T1000 (cell line): ENCODE data around the gene LMOD3.

ENCODE experiments used
- DNase-seq: peaks from one replicate; lab custom pipeline; 2025; ENCODE audit warnings: mixed read lengths; lab: John Stamatoyannopoulos, UW

The LMOD3 gene

DNA sequence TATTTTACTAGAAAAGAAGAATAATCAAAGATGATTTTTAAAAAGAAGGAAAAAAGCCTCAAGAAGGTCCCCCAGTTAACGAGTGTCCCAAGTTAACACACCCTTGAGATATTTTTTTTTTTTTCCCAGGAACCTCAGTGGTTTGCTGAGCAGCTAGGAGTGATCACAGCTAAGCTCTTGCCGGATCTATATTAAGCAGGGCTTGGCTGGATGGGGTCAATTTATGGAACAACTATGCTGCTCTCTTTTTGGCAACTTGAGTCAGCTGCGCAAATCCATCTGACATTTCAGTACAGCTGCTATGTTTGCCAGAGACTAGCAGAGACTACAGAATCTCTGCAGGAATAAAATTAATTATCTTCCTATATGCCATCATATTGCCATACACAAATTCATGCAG lies at the start of gene LMOD3:
LMOD3 (minus strand) TSS at position 193 of the 400 bp plus-strand sequence. CDS start 209 bp downstream, outside the sequence.
- no peak for DNase-seq

- DNase-seq, result no peak
Observed at GRCh38 chr3:69172058-69172457, 49.7 kb upstream of the LMOD3 start.

DNA sequence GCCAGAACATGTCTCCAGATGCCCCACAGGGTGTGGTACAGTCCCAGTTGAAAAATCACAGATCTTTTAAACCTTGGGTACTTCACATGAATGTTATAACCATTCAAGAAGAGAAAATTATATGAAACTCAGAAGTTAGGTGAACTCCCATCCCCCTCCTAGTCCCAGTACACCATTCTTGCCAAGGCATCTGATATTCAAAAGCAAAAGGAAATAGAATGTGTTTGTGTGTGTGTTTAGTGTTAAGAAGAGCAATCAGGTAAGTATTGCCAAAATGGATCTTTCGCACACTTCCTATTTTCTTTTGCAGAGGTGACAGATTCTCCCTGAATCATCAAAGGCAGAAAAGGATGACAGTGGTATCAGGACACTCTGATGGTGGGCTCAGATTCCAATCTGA lies 44.1 kb upstream of the LMOD3 start:
- no peak for DNase-seq

DNA sequence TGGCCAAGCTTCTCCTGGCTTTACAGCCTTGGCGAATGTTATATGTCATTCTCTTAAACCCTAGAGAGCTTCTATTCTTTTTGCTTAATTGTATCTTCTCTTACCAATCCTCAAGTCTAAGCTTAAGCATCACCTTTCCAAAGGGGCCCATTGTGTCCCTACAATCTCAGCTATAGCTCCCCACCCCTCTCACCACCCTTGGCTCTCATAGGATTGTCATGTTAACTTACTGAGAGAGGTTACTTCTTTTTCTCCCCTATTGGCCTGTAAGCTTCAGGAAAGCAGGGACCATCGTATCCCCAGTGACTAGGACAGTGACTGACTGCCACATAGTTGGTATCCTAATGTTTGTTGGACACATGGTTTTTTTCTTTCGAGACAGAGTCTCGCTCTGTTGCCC lies 43.3 kb upstream of the LMOD3 start:
- DNase-seq, result no peak

GRCh38 chr3:69164296-69164695 lies 41.9 kb upstream of the LMOD3 start:
- DNase-seq, result no peak

GRCh38 chr3:69162308-69162980 lies 40.0 kb upstream of the LMOD3 start:
- no peak for DNase-seq

DNA sequence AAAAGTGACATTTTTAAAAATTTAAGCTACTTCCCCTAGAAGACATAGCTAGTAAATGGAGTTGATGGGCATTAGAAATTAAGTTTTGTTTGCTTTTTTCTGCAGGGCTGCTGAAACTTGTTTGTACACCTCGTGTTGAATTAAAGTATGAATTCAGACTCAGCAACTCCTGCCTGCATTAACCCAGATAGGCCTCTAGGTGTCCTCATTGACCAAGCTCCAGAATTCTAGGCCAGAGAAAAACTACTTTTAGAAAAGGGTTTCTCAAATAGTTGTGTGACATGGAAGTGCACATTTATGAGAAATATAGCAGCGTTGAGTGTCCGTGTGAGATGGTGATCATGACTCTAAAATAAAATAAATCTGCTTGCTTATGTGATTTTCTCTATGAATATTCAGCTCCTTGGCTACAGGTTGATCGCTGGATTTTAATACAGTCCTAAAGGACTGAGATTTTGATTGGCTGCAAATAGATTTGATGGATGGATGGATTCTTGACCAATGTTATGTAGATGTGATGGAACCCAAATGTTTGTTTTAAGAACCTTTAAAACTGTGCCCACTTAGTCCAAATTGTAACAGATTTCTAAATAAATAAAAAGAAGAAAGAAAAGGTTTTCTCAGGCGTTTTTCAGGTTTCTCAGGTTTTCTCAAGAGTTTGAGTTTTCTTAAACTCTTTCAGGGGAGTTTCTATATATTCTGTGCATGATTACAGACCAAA lies 39.4 kb upstream of the LMOD3 start:
- peak; percentile 7 for DNase-seq

GRCh38 chr3:69160525-69160924 lies 38.1 kb upstream of the LMOD3 start:
- no peak for DNase-seq

DNA sequence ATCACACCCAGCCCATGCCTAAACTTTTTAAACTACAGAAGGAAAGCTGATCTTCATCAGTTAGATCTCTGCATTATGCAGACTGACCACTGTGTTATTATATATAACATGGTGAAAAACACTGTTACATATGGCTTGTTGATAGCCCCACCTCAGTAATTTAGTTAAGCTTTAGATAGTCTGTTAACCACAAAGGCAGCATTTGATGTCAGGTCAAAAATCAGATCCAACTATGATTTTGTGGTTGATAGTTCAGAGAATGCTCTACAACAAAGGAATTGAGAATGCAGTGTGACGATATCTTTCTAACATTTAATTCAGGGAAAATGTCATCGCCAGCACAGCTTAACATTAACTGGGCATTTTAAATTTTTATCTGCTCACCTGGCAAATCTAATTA lies 37.7 kb upstream of the LMOD3 start:
- no peak for DNase-seq

GRCh38 chr3:69149586-69149985 lies 27.2 kb upstream of the LMOD3 start:
- DNase-seq, result no peak

GRCh38 chr3:69145688-69146087 lies 23.3 kb upstream of the LMOD3 start:
- no peak for DNase-seq

- no peak for DNase-seq
Observed at GRCh38 chr3:69144631-69145245, 22.3 kb upstream of the LMOD3 start.

- no peak for DNase-seq
Observed at GRCh38 chr3:69143612-69144011, 21.2 kb upstream of the LMOD3 start.

GRCh38 chr3:69142797-69143454 lies 20.5 kb upstream of the LMOD3 start:
- DNase-seq, result no peak

GRCh38 chr3:69142090-69142489 lies 19.7 kb upstream of the LMOD3 start:
- DNase-seq, result no peak

GRCh38 chr3:69141313-69141712 lies 18.9 kb upstream of the LMOD3 start:
- DNase-seq, result no peak

DNA sequence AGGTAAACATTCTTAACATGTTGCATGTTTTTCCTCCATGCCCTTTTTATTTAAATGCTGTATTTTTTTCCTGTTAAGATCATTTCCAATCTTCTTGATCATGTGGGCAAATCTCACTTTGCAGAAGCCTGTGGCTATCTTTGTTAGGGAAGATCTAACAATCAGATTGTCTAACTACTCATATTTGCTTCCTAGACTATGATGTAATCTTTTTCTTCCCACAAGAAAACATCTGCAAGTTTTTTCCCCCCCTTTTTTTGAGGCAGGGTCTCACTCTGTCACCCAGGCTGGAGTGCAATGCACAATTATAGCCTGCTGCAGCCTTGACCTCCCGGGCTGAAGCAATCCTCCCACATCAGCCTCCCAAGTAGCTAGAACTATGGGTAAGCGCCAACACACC lies 15.0 kb upstream of the LMOD3 start:
- no peak for DNase-seq

DNA sequence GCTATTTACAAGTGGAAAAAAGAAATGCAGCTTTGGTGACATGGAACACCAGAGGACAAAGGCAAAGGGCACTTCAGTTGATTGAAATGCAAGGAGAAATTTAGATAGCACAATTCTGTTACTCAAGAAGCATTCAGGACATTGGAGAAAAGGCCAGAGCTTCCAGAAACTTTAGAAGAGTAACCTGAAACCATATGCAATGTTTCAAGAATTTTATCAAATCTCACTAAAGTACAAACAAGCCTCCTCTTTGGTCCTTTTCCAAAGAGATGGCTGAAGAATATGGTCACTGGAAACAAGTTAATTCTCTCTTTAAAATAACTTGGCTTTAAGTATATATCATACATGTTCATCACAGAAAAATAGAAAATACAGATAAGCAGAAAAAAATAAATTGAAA lies 14.6 kb upstream of the LMOD3 start:
- no peak for DNase-seq

GRCh38 chr3:69130689-69131088 lies 8.3 kb upstream of the LMOD3 start:
- no peak for DNase-seq

DNA sequence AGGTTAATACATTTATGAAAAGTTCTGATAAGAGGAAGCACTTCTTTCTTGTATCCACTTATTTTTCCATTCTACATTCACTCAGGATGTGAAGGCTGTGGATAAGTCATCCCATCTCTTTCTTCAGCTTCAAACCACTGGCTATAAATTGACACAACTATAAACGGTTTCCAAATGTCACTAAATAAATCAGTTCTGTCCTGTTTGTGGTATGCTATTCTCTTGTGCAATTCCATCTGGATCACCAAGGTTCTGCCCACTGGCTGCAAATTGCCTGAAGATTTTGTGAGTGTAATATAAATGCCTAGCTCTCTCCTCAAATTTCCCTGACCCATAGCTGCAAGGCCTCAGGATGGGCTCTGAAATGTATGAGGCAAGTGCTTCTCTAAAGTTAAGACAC lies 7.1 kb upstream of the LMOD3 start:
- no peak for DNase-seq

DNA sequence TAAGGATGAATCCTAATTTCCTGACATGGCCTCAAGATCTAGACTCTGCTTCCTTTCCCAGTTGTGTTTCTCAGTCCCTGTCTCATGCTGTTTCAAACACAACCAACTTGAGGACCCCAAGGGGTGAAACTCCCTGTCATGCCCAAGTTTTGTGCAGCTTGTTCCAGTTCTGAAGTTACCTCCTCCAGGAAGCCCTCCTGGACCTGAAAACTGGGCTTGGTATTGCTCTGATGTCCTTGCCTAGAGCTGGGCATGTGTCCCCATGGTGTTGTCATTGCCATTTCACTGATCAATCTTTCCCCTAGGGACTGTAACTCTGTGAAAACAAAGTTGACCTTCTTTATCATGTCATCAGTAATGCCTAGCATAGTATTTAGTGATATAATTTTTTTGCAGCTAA lies 6.1 kb upstream of the LMOD3 start:
- no peak for DNase-seq

DNA sequence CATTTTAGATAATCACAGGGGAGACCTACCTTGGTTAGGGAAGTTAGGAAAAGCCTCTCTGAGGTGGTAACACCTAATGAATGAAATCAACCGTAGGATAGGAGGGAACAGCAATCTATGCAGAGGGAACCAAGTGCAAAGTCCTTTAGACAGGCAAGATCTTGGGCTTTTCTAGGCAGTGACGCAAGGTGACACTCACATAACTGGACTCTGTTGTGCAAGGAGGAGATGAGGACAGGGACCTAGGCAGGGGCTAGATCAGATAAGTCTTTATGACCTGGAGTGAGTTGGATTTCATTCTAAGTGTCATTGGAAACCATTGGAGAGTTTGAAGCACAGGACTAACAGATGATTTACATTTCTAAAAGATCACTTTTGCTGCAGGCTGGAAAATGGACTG lies 4.6 kb upstream of the LMOD3 start:
- no peak for DNase-seq

GRCh38 chr3:69126216-69126615 lies 3.8 kb upstream of the LMOD3 start:
- DNase-seq, result no peak
